ENCODE results near the gene TMEM233. TPM values are rescaled to one million over a fixed set of nuclear protein-coding genes. Genes with fewer than 3 reads are reported as not detected.

TMEM233 gene
- total RNA-seq = not detected

DNA sequence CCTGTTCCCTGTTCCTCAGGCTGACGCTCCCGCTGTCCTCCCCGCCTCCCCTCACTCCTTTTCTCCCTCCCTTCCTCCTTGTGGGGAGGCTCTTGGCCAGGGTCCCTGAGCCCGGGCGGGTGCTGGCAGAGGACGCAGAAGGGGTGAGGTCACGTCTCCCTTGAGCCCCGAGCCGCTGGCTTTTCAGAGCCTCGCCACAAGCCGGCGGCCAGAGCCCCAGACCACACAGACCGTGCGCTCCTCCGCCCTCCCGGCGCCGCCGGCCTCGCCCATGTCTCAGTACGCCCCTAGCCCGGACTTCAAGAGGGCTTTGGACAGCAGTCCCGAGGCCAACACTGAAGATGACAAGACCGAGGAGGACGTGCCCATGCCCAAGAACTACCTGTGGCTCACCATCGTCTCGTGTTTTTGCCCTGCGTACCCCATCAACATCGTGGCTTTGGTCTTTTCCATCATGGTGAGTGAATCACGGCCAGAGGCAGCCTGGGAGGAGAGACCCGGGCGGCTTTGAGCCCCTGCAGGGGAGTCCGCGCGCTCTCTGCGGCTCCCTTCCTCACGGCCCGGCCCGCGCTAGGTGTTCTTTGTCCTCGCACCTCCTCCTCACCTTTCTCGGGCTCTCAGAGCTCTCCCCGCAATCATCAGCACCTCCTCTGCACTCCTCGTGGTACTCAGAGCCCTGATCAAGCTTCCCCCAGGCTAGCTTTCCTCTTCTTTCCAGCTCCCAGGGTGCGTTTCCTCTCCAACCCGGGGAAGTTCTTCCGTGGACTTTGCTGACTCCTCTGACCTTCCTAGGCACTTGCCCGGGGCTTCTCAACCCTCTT is at the start of gene TMEM233:
TMEM233 (plus strand) TSS at position 197 of the 821 bp plus-strand sequence; CDS start at position 272, 75 bp downstream.
- Mint-ChIP-seq H3K4me3 (no peak within 1 kb of the TSS), H3K27ac (no peak within 1 kb of the TSS), H3K36me3 (ENCODE audit: low read depth) (no peaks in the 10 kb centered on the region), H3K9me3 (no peaks in the 10 kb centered on the region), H3K4me1 (ENCODE audit: low read depth) (peaks cover 17% of the 10 kb centered on the region), H3K27me3 (ENCODE audit: low read depth) (peaks cover 72% of the 10 kb centered on the region)
- CTCF ChIA-PET = interaction anchor here (0.8 to 1.3 kb wide), 2 partner anchors 54 to 149 kb away, joined by 3 read pairs; no protein-coding TSS in a partner anchor
- no peak for DNase-seq
- intact Hi-C loops (cut with micrococcal nuclease) = no loop called here

DNA sequence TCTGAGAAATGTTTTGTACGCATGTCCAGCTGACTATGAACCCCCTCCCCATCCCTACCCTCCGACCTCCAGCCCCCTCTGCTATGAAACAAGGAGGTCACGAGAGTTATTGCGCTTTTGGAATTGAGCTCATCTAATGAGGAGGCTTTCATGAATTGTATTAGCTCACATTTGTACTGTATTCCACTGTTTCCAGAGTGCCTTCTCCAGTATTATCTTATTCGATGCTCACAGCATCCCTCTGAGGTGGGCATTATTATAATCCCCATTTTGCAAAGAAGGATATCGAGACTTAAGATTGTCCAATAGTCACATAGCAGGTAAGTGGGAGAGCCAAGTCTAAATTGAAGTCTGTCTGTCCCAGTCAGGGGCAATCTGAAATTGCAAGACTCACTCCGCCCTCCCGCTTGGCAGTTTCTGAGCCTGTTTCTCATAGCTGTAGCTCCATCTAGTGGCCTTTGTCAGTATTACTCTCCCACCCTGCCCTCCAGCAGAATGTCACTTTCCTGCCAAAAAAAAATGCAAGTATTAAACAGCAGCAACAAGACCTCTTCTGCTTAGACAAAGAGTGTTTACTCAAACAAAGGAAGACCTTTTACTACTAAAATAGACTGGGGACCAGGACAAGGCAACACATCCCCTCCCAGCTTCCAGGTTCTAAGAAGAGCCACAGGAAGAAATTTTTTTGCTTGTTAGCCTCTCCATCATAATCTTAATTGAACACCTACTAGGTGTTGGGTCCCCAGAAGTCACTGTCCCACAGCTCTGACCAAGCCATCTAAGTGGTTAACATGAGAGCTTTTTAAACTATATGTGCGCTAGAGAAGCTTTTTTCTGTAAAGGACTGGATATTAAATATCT is 48.6 kb upstream of the TMEM233 start:
- CTCF ChIA-PET = interaction anchor here (0.7 to 7.5 kb wide), 12 partner anchors 9 to 557 kb away, joined by 3 to 100 read pairs (median 4); no protein-coding TSS in a partner anchor
- intact Hi-C loops (cut with micrococcal nuclease) = loop anchor here (1.0 to 10.0 kb wide), 4 partner anchors 101 to 1138 kb away; no protein-coding TSS in a partner anchor

DNA sequence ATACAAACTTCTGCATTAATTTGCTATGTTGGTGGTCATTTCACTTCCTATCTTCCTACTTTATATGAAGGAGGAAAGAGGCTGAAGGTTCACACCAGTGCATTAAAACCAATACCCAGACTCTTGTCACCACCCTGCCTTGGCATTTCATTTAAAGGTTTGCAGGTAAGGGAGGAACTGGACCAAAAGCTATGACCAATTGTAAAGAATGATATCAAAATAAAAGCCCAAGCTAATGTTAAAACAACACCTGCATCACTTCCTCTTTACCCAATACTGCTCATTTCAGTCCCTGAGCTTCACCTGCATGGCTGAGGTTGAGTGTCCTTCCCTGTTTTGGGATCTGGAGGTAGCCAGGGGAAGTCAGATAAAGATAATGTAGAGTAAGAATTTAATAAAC is 47.2 kb upstream of the TMEM233 start:
- H3K9me3 Mint-ChIP-seq = no peaks in the 10 kb centered on the region
- intact Hi-C loops (cut with micrococcal nuclease) = loop anchor here (5.0 to 10.0 kb wide), 3 partner anchors 101 to 1139 kb away; no protein-coding TSS in a partner anchor
- peaks cover 27% of the 10 kb centered on the region for H3K27me3 Mint-ChIP-seq (ENCODE audit: low read depth)

More for the DNA sequence above, 48.6 kb upstream of the TMEM233 start:
- Mint-ChIP-seq H3K27ac (no peak overlapping the region), H3K4me1 (ENCODE audit: low read depth) (no peaks in the 10 kb centered on the region), H3K9me3 (no peaks in the 10 kb centered on the region), H3K27me3 (ENCODE audit: low read depth) (peaks cover 28% of the 10 kb centered on the region), H3K4me3 (no peak overlapping the region), H3K36me3 (ENCODE audit: low read depth) (no peaks in the 10 kb centered on the region)
- peak; percentile 73 for DNase-seq

DNA sequence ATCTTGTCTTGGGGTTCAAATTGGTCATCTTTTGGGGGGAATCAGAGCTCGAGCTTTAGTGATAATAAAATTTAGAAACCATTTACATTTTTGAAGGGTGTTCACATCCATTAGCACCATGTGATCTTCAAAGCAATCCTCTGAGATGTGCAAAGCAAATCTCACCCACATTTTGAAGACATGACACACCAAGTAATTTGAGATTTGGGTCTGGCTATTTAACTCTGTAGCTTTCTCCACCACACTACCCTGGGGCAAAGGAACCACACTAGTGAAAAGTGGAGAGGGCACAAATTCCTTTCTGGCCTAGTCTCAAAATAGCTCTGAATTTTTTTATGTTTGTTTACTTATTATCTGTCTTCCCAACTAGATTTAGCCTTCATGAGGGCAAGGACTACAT is 46.6 kb upstream of the TMEM233 start:
- CTCF ChIA-PET = interaction anchor here (1.1 to 7.5 kb wide), 3 partner anchors 20 to 111 kb away, joined by 3 to 100 read pairs (median 3); no protein-coding TSS in a partner anchor
- no peak overlapping the region for H3K27ac Mint-ChIP-seq
- no peak overlapping the region for H3K4me3 Mint-ChIP-seq
- peaks cover 25% of the 10 kb centered on the region for H3K27me3 Mint-ChIP-seq (ENCODE audit: low read depth)
- no peaks in the 10 kb centered on the region for H3K36me3 Mint-ChIP-seq (ENCODE audit: low read depth)
- no peak for DNase-seq
- intact Hi-C loops (cut with micrococcal nuclease) = loop anchor here (5.0 to 10.0 kb wide), 3 partner anchors 100 to 1140 kb away; no protein-coding TSS in a partner anchor
- no peaks in the 10 kb centered on the region for H3K9me3 Mint-ChIP-seq
- H3K4me1 Mint-ChIP-seq (ENCODE audit: low read depth) = no peaks in the 10 kb centered on the region

More for the DNA sequence above, 47.2 kb upstream of the TMEM233 start:
- H3K36me3 Mint-ChIP-seq (ENCODE audit: low read depth) = no peaks in the 10 kb centered on the region
- CTCF ChIA-PET = interaction anchor here (1.3 to 7.5 kb wide), 4 partner anchors 10 to 112 kb away, joined by 3 to 100 read pairs (median 4); no protein-coding TSS in a partner anchor
- H3K4me1 Mint-ChIP-seq (ENCODE audit: low read depth) = no peaks in the 10 kb centered on the region
- H3K27ac Mint-ChIP-seq = no peak overlapping the region
- DNase-seq = no peak
- no peak overlapping the region for H3K4me3 Mint-ChIP-seq

DNA sequence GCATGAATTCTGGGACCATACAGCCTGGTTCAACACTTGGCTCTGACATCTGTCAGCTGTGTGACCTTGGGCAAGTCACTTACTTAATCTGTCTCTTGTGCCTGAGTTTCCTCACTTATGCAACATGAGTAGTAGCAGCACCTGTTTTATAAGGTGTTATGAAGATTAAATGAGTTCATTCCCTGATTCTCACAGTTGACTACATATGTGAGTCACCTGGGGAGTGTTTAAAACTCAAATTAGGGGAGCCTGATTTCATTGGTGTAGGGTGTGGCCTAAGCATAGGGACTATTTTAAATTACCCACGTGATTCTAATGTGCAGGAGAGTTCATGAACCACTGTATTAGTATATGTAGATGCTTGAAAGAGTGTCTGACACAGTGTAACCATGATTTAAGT is 36.7 kb upstream of the TMEM233 start:
- Mint-ChIP-seq H3K4me3 (no peak overlapping the region), H3K4me1 (ENCODE audit: low read depth) (no peaks in the 10 kb centered on the region), H3K36me3 (ENCODE audit: low read depth) (no peaks in the 10 kb centered on the region), H3K9me3 (no peaks in the 10 kb centered on the region), H3K27me3 (ENCODE audit: low read depth) (peaks cover 9% of the 10 kb centered on the region), H3K27ac (no peak overlapping the region)
- intact Hi-C loops (cut with micrococcal nuclease) = no loop called here
- no peak for DNase-seq
- CTCF ChIA-PET = interaction anchor here (0.6 kb wide), 1 partner anchor 343 kb away, joined by 3 read pairs; no protein-coding TSS in a partner anchor

DNA sequence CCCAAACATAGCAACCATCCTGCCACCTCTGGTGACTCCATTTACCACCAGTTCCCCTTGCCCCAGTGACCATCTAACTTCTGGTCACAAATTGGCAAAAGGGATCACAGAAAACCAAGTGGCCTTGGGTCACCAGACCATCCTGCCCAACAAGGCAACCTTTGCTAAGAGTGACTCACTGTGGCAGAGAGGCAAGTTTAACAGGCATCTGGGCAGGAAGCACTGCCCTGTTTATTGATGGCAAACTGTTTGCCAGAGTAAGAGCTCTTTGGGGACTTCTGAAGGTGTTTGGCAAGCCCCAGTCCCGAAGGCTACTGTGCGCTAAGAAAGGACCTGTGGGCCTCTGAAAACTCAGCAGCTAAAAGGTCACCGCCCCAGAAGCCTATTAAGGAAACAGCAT is 28.2 kb upstream of the TMEM233 start:
- no peak overlapping the region for H3K27ac Mint-ChIP-seq
- H3K4me1 Mint-ChIP-seq (ENCODE audit: low read depth) = no peaks in the 10 kb centered on the region
- H3K36me3 Mint-ChIP-seq (ENCODE audit: low read depth) = no peaks in the 10 kb centered on the region
- CTCF ChIA-PET = no interaction called here
- peaks cover 5% of the 10 kb centered on the region for H3K27me3 Mint-ChIP-seq (ENCODE audit: low read depth)
- intact Hi-C loops (cut with micrococcal nuclease) = no loop called here
- no peaks in the 10 kb centered on the region for H3K9me3 Mint-ChIP-seq
- no peak overlapping the region for H3K4me3 Mint-ChIP-seq
- no peak for DNase-seq

DNA sequence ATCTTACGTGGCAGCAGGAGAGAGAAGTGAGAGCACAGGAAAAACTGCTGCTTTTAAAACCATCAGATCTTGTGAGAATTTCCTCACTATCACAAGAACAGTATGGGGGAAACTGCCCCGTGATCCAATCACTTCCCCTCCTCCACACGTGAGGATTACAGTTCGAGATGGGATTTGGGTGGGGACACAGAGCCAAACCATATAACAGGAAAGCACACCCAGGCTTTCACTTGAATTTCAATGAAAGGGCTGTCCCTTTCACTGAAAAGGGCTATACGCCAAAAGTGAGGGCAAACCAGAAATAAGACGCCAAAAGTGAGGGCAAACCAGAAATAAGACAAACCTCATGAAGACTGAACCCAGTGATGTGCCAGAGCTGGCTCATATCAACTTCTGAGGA is 22.8 kb upstream of the TMEM233 start:
- DNase-seq = no peak
- Mint-ChIP-seq H3K27ac (no peak overlapping the region), H3K4me1 (ENCODE audit: low read depth) (no peaks in the 10 kb centered on the region), H3K36me3 (ENCODE audit: low read depth) (no peaks in the 10 kb centered on the region), H3K9me3 (no peaks in the 10 kb centered on the region), H3K27me3 (ENCODE audit: low read depth) (peaks cover 15% of the 10 kb centered on the region), H3K4me3 (no peak overlapping the region)
- intact Hi-C loops (cut with micrococcal nuclease) = no loop called here
- CTCF ChIA-PET = no interaction called here

DNA sequence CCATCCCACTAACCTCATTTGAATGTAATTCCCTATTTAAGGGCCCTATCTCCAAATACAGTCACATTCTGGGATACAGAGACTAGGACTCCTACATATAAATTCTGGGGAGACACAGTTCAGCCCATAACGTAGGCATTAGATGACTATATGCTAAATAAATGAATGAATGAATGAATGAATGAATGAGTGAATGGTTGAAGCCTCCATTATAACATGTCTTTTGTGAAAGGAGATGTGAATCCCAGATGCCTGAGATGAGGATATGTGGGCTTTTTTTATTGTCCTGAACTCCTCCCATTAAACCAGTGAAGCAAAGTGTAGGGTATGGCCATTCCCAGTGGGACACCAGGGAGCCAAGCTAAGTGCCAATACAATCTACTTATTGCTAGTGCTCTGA is 20.5 kb upstream of the TMEM233 start:
- CTCF ChIA-PET = no interaction called here
- intact Hi-C loops (cut with micrococcal nuclease) = no loop called here
- H3K9me3 Mint-ChIP-seq = no peaks in the 10 kb centered on the region
- H3K4me1 Mint-ChIP-seq (ENCODE audit: low read depth) = no peaks in the 10 kb centered on the region
- peaks cover 16% of the 10 kb centered on the region for H3K27me3 Mint-ChIP-seq (ENCODE audit: low read depth)
- DNase-seq = no peak
- no peak overlapping the region for H3K27ac Mint-ChIP-seq
- no peaks in the 10 kb centered on the region for H3K36me3 Mint-ChIP-seq (ENCODE audit: low read depth)
- H3K4me3 Mint-ChIP-seq = no peak overlapping the region

DNA sequence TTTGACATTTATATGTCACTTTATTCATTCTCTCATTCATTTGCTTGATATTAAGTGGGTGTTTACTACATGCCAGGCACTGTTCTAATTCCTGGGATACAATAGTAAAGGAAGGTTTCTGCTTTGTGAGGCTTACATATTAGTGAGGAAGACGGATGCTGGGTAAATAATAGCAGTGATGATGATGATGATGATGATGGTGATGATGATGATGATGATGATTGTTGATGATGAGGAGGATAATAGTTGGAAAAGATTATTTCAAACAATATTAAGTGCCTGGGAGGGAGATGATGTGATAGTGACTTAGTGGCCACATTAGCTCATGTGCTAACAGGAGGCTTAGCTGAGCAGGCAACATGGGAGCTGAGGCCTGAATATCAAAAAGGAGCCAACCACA is 19.3 kb upstream of the TMEM233 start:
- peaks cover 16% of the 10 kb centered on the region for H3K27me3 Mint-ChIP-seq (ENCODE audit: low read depth)
- no peak overlapping the region for H3K27ac Mint-ChIP-seq
- H3K4me3 Mint-ChIP-seq = no peak overlapping the region
- intact Hi-C loops (cut with micrococcal nuclease) = no loop called here
- no peaks in the 10 kb centered on the region for H3K9me3 Mint-ChIP-seq
- H3K4me1 Mint-ChIP-seq (ENCODE audit: low read depth) = no peaks in the 10 kb centered on the region
- H3K36me3 Mint-ChIP-seq (ENCODE audit: low read depth) = no peaks in the 10 kb centered on the region
- CTCF ChIA-PET = no interaction called here
- DNase-seq = no peak

DNA sequence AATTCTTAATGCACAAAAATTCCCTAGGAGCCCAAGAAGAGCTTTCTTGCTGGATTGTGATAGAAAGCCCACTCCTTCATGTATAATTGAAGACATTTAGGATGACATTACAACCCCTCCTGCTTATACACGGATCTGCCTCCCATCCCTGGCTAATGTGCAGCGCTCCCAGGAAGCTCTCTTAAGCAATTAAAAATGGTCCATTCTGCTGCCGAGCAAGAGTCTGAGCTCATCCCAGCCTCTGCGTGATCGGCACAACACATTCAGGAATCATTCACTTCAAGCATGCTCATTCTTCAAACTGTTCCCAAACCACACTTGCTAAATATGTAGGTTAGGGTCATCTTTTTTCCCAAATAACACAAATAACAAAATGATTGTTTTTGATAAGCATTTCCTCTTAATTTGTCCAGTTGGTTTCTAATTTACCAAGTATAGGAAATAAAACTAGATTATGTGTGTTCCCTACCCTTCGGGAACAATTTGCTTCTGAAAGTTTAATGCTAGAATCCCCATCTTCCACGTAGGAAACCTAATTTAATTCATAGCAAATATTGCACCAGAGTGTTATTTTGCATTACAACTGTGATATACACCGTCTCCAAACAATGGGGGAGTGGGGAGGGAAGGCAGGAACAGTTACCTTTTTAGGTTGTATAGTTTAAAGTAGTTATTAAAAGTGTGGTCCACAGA is 17.3 kb upstream of the TMEM233 start:
- intact Hi-C loops (cut with micrococcal nuclease) = no loop called here
- no peak overlapping the region for H3K27ac Mint-ChIP-seq
- no peak overlapping the region for H3K4me3 Mint-ChIP-seq
- CTCF ChIA-PET = interaction anchor here (0.6 kb wide), 1 partner anchor 1209 kb away, joined by 3 read pairs; no protein-coding TSS in a partner anchor
- DNase-seq = no peak
- no peaks in the 10 kb centered on the region for H3K9me3 Mint-ChIP-seq
- H3K36me3 Mint-ChIP-seq (ENCODE audit: low read depth) = no peaks in the 10 kb centered on the region
- H3K27me3 Mint-ChIP-seq (ENCODE audit: low read depth) = peaks cover 16% of the 10 kb centered on the region
- no peaks in the 10 kb centered on the region for H3K4me1 Mint-ChIP-seq (ENCODE audit: low read depth)

DNA sequence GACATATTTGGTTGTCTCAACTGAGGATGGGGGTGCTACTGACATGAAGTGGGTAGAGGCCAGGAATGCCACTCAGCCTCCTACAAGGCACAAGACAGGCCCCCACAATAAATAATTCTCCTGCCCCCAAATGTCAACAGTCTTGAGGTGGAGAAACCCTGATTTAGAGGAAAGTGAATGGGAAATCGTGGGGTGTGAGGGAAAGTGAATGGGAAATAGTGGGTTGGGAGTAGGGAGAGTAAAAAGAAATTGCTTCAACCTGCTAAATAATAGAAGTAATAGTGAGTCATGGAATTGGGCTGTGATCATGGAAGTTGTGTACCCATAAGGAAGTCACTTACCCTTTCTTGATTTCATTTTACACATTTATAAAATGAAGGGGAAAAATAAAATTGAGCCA is 16.7 kb upstream of the TMEM233 start:
- Mint-ChIP-seq H3K27ac (no peak overlapping the region), H3K36me3 (ENCODE audit: low read depth) (no peaks in the 10 kb centered on the region)

More for the DNA sequence above, 16.7 kb upstream of the TMEM233 start:
- H3K9me3 Mint-ChIP-seq = no peaks in the 10 kb centered on the region
- no peak overlapping the region for H3K4me3 Mint-ChIP-seq
- H3K27me3 Mint-ChIP-seq (ENCODE audit: low read depth) = peaks cover 16% of the 10 kb centered on the region
- CTCF ChIA-PET = no interaction called here
- no peak for DNase-seq
- intact Hi-C loops (cut with micrococcal nuclease) = no loop called here
- no peaks in the 10 kb centered on the region for H3K4me1 Mint-ChIP-seq (ENCODE audit: low read depth)
